Hepatocyte (in vitro differentiated cells): ENCODE data around the gene BCAR1.

ENCODE experiments used
- CTCF ChIP-seq: fragments of 200-600 bp; sonication (generic); IDR thresholded peaks from 2 replicates; pipeline ENCODE4 v1.5.1; 2016; ENCODE audit warnings: antibody characterized with exemption, mild to moderate bottlenecking; ENCODE audit not compliant: poor library complexity
- EZH2 ChIP-seq: fragments of 200-600 bp; sonication (generic); IDR thresholded peaks from 2 replicates; pipeline ENCODE4 v1.6.1; 2016; ENCODE audit warnings: antibody characterized with exemption, mild to moderate bottlenecking, borderline replicate concordance

DNA sequence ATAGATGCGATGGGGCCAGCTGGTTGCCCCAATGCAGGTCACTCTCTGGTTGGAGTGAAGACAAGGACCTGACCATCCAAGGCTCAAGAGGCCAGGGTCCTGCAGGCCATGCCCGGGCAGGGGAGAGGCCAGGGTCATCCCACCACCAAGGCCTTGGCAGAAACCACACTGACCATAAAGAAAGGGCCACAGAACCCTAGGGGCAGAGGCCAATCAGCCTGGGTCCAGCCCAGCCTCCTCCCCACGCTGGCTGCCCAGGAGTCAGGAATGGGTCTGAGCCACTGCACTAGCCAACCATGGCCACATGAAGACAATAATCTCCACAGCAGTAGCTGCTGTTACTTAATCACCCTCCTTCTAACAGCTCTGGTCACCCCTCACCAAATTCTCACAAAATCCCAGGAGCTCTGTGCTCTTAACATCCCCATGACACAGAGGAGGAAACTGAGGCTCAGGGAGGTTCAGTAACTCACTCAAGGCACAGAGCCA lies 10.2 kb upstream of the BCAR1 start:
- TF ChIP-seq EZH2 (no peak), CTCF (no peak)
